Right atrium auricular region (tissue), 2 donors: ENCODE data around the gene CAMK2B. TPM values are rescaled to one million over a fixed set of nuclear protein-coding genes. Genes with fewer than 3 reads are reported as not detected.

ENCODE experiments used
- DNase-seq: peaks from one replicate; pipeline ENCODE4 v3.0.0-alpha.2; 2019; ENCODE audit warnings: low spot score
- H3K27ac ChIP-seq, 2 donors: fragments of 200-600 bp; sonication (generic); 1 replicate in 1 of 2; 2 replicates in 1 of 2; pipeline ENCODE4 v1.5.1; 2016 to 2019
- H3K27me3 ChIP-seq, 2 donors: fragments of 200-600 bp; sonication (generic); one replicate each; pipeline versions ENCODE4 v1.5.1 to v1.6.0; 2017 to 2019
- H3K36me3 ChIP-seq: fragments of 200-600 bp; sonication (generic); one replicate; pipeline ENCODE4 v1.5.1; 2016
- H3K4me1 ChIP-seq, 2 donors: fragments of 200-600 bp; sonication (generic); one replicate each; pipeline versions ENCODE4 v1.5.1 to v1.6.0; 2017 to 2019
- H3K4me3 ChIP-seq, 2 donors: fragments of 200-600 bp; sonication (generic); 1 replicate in 1 of 2; 2 replicates in 1 of 2; pipeline ENCODE4 v1.5.1; 2017 to 2019; ENCODE audit warnings: mild to moderate bottlenecking in 1 of 2, moderate library complexity in 1 of 2
- H3K9me3 ChIP-seq, 2 donors: fragments of 200-600 bp; sonication (generic); one replicate each; pipeline ENCODE4 v1.5.1; 2019
- CTCF ChIP-seq, 2 donors: fragments of 200-600 bp; sonication (generic); IDR thresholded peaks; one replicate each; pipeline ENCODE4 v1.5.1; 2019; ENCODE audit warnings: antibody characterized with exemption in 2 of 2
- total RNA-seq, 2 donors: library from RNA; depleted of rRNA; stranded (reverse); fragments of >200 nt; gene quantifications; one replicate each; pipeline ENCODE4 v1.1.0, GENCODE V29; 2016

CAMK2B gene
- total RNA-seq, 2 donors from 2014 or later, result 79.9 to 84.7 TPM

GRCh38 chr7:44215531-44215930 is 109.9 kb downstream of the CAMK2B start:
- Histone ChIP-seq H3K27ac (no peak overlapping the region), H3K4me3 (no peak overlapping the region), H3K36me3 (peaks cover 29% of the 10 kb centered on the region), H3K27me3 (no peaks in the 10 kb centered on the region), H3K4me1 (no peaks in the 10 kb centered on the region), H3K9me3 (no peaks in the 10 kb centered on the region)
- DNase-seq, result no peak
- no peak for TF ChIP-seq CTCF (IDR thresholded peaks at IDR 0.05)

- no peak for DNase-seq
- TF ChIP-seq CTCF (IDR thresholded peaks at IDR 0.05), result no peak
- Histone ChIP-seq H3K27ac (no peak overlapping the region), H3K27me3 (no peaks in the 10 kb centered on the region), H3K36me3 (peaks cover 43% of the 10 kb centered on the region), H3K4me3 (no peak overlapping the region), H3K9me3 (no peaks in the 10 kb centered on the region), H3K4me1 (no peaks in the 10 kb centered on the region)
Observed at GRCh38 chr7:44213877-44214388, 111.5 kb downstream of the CAMK2B start.

GRCh38 chr7:44213206-44213876 is 112.1 kb downstream of the CAMK2B start:
- Histone ChIP-seq H3K4me3 (no peak overlapping the region), H3K27me3 (no peaks in the 10 kb centered on the region), H3K36me3 (peaks cover 49% of the 10 kb centered on the region), H3K9me3 (no peaks in the 10 kb centered on the region), H3K27ac (no peak overlapping the region), H3K4me1 (no peaks in the 10 kb centered on the region)
- no peak for DNase-seq
- TF ChIP-seq CTCF (IDR thresholded peaks at IDR 0.05), result no peak

GRCh38 chr7:44212581-44213184 is 112.7 kb downstream of the CAMK2B start:
- Histone ChIP-seq H3K4me1 (no peaks in the 10 kb centered on the region), H3K27me3 (no peaks in the 10 kb centered on the region), H3K9me3 (no peaks in the 10 kb centered on the region), H3K4me3 (no peak overlapping the region), H3K36me3 (peaks cover 56% of the 10 kb centered on the region), H3K27ac (no peak overlapping the region)
- no peak for DNase-seq
- no peak for TF ChIP-seq CTCF (IDR thresholded peaks at IDR 0.05)

DNA sequence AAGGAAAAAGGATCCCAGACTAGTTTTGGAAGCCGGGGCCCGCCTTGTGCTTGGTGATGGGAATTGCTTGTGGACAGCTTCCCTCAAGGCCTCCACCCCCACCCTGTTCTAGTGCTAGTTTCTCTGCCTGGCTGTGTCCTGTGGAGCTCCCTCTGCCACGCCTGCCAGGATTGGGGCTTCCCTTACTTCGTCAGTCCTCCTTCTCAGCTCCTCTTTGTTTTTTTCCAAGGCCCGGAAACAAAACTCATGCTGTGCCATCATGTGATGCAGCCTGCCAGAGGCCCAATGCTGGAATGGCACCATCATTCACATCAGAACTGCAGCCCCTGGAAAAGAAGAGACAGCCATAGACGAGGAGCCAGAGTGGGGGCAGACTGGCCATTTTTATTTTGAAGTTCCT is 113.4 kb downstream of the CAMK2B start:
- no peak overlapping the region for H3K27ac ChIP-seq
- H3K36me3 ChIP-seq, result peaks cover 62% of the 10 kb centered on the region
- no peaks in the 10 kb centered on the region for H3K9me3 ChIP-seq
- no peaks in the 10 kb centered on the region for H3K4me1 ChIP-seq
- no peak overlapping the region for H3K4me3 ChIP-seq
- H3K27me3 ChIP-seq, result no peaks in the 10 kb centered on the region
- TF ChIP-seq CTCF (IDR thresholded peaks at IDR 0.05), result no peak
- DNase-seq, result no peak
